GM13977 (cell line): ENCODE measurements around the gene CD3D.

Source experiments
- DNase-seq: peaks from one replicate; pipeline ENCODE4 v3.0.0; 2012; ENCODE audit warnings: low spot score
- in situ Hi-C: fragments of 300-500 bp; cut with MboI; formaldehyde crosslinking; loops from one replicate; pipeline ENCODE4 v1.12.0; 2022; ENCODE audit warnings: low sequenced_read_pairs, low pct_unique_long_range_greater_than_20kb, mixed read lengths, inconsistent platforms; ENCODE audit not compliant: unreplicated experiment
- TF ChIP-seq, protein P1 (sequence below): IDR thresholded peaks from 2 replicates; pipeline ENCODE4 v1.5.1; 2012; ENCODE audit warnings: mild to moderate bottlenecking, control low read depth; ENCODE audit not compliant: insufficient read depth; ENCODE audit errors: extremely low read depth, missing control alignments

Gene CD3D

DNA sequence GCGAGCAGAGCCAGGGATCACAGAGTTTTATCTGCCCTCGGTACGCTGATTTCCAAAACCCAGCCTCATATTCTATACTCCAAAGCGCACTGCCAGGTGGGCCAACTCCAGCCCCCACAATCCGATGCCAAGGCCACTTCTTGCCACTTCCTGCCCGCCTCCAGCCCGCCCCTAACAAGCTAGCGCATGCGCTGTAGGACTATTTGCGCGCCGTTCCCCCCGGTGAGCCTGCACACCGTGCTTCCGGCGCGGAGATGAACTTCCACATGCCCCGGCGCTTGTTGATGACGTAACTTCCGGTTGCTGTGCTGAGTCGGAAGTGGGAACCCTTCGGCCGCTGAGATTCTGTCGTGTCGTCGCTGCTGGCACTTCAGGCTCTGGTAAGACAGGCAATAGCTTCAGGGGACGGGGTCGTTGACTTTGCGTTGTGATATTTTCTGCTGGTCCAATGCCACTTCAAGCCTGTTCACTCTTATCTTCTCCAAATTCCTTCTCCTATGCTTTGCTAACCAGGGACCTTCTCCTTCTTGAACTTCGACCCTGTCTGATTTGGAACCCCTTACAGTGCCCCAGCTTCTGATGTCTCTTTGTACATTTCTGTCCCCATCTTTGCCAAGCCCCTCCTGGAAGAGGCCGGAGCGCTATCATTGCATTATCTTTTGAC lies 16.9 kb upstream of the CD3D start, which contains the start of gene UBE4A:
Gene UBE4A, plus strand, starts transcription at position 306 of the 664 bp plus-strand sequence. CDS start 5,481 bp downstream, outside the sequence.
- in situ Hi-C loops = no loop called here
- peak; percentile 85 for DNase-seq
- TF ChIP-seq, protein P1, sequence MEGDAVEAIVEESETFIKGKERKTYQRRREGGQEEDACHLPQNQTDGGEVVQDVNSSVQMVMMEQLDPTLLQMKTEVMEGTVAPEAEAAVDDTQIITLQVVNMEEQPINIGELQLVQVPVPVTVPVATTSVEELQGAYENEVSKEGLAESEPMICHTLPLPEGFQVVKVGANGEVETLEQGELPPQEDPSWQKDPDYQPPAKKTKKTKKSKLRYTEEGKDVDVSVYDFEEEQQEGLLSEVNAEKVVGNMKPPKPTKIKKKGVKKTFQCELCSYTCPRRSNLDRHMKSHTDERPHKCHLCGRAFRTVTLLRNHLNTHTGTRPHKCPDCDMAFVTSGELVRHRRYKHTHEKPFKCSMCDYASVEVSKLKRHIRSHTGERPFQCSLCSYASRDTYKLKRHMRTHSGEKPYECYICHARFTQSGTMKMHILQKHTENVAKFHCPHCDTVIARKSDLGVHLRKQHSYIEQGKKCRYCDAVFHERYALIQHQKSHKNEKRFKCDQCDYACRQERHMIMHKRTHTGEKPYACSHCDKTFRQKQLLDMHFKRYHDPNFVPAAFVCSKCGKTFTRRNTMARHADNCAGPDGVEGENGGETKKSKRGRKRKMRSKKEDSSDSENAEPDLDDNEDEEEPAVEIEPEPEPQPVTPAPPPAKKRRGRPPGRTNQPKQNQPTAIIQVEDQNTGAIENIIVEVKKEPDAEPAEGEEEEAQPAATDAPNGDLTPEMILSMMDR = no peak

DNA sequence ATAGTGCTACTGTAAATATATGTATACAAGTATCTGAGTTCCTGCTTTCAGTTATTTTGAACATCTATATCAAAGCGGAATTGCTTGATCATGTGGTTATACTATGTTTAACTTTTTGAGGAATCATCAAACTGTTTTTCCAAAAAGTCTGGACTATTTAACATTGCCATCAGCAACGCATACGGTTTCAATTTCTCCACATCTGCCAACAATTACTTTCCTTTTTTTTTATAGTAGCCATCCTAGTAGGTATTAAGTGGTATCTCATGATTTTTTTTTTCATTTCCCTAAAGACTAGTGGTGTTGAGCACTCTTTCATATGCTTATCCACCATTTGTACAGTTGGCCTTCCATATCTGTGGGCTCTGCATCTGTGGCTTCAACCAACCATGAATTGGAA lies 15.6 kb upstream of the CD3D start:
- DNase-seq = no peak
- in situ Hi-C loops = no loop called here
- TF ChIP-seq, protein P1 = no peak

DNA sequence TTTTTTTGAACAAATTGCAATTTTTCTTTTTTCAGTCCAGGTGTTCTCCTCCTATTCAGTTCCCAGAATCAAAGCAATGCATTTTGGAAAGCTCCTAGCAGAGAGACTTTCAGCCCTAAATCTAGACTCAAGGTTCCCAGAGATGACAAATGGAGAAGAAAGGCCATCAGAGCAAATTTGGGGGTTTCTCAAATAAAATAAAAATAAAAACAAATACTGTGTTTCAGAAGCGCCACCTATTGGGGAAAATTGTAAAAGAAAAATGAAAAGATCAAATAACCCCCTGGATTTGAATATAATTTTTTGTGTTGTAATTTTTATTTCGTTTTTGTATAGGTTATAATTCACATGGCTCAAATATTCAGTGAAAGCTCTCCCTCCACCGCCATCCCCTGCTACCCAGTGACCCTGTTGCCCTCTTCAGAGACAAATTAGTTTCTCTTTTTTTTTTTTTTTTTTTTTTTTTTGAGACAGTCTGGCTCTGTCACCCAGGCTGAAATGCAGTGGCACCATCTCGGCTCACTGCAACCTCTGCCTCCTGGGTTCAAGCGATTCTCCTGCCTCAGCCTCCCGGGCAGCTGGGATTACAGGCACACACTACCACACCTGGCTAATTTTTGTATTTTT lies 10.7 kb upstream of the CD3D start:
- peak; percentile 12 for DNase-seq
- in situ Hi-C loops = no loop called here

DNA sequence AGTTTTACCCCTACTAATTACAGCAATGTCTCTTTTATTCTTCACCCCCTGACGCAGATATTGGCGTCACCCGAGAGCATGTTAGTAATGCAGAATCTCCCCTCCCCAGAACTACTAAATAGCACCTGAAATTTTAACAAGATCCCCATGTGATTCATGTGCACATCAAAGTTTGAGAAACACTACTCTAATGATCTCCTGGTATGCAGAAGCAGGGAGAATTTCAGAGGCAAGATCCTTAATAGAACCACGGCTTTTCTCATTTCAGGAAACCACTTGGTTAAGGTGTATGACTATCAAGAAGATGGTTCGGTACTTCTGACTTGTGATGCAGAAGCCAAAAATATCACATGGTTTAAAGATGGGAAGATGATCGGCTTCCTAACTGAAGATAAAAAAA lies 7.0 kb upstream of the CD3D start:
- in situ Hi-C loops = no loop called here

More for the DNA sequence above, 10.7 kb upstream of the CD3D start:
- TF ChIP-seq, protein P1 = peak; percentile 43

DNA sequence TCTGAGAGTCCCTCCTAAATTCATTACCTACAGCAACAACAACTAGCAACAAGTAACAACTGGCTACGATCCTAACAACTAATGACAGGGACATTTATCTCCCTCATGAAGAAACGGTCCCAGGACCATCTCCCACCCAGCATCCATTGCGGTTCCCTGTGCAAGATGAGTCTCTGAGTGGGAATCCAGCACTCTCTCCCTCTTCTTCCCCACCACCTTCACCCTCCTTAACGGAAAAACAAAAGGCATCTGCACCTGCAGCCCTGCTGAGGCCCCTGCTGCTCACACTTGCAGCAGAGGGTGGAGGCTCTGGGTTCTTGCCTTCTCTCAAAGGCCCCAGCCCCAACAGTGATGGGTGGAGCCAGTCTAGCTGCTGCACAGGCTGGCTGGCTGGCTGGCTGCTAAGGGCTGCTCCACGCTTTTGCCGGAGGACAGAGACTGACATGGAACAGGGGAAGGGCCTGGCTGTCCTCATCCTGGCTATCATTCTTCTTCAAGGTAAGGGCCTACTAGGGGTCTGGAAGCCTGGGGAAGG lies 1.5 kb upstream of the CD3D start, which contains the start of gene CD3G:
Gene CD3G, plus strand, starts transcription at position 364 of the 535 bp plus-strand sequence. Its CDS starts 80 bp downstream, at position 444.
- TF ChIP-seq, protein P1 = no peak
- no peak for DNase-seq
- in situ Hi-C loops = no loop called here

More for the DNA sequence above, 7.0 kb upstream of the CD3D start:
- TF ChIP-seq, protein P1 = no peak
- DNase-seq = no peak

DNA sequence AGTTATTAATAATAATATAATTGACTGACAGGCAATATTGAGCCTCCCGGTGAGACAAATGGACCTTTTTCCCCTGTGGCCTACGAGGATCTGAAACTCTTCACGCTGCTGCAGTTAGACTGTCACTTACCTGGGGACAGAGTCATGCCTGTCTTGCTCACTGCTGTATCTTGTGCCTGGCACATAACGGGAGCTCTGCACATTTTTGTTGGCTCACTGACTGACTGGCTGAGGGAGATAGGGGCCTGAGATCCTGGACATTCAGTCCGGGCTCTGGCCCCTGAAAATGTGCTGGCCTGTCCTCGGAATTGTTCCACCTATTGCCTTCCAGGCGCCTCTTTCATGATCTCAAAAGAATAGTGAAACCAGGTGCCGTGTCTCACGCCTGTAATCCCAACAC lies 743 bp upstream of the CD3D start:
- TF ChIP-seq, protein P1 = no peak
- in situ Hi-C loops = no loop called here
- DNase-seq = no peak
